Measurements from ENCODE around the gene SLC39A8.
"Not testable (repeated sequence)": the region's sequence is repeated elsewhere in the genome, so short reads cannot be mapped to it uniquely, and the experiment has no call there.

Gene SLC39A8

DNA sequence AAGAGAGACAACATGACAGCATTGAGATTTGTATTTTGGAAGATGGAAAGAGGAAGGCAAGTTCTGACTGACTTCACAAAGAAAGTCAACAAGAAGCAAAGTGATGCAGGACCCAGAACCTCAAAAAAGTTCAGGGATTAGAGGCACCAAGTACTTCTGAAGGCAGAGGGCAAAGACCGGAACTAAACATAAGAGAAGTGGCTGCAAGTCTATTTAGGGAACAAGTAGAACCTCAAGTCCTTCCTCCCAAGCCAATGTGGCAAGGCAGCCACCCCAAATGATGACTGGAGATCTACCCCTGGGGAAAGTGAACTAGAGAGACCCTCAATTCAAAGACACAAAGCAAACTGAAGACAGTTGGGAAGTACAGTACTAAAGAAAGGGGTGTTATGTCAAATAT lies 46.6 kb downstream of the SLC39A8 start:
- DNase-seq = no peak

DNA sequence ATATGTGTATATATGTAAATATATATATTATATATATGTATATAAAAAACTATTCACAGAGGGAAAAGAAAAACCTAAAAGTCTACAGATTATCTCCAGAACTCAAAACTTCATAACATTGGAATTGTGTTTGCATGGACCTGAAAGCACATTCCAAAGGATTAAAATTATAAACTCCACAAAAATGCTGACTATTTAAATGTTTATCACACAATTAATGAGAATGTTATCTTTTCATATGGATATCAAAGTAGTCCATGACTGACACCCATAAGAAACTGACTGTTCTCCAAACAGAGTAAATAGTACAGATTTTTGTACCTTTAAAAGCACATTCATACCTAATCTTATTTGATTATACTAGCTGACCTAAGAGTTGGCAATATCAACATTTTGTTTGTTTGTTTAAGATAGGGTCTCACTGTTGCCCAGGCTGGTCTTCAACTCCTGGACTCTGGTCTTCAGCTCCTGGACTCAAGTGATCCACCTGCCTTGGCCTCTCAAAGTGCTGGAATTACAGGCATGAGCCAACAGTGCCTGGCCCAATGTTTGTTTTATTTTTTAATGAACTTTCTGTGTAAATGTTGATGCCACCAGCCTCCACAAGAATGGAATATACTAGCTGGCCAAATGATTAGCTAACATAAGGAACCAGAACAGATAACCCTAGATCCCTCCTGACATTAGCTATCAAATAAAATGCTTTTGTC lies 50.0 kb downstream of the SLC39A8 start:
- no peak for DNase-seq

DNA sequence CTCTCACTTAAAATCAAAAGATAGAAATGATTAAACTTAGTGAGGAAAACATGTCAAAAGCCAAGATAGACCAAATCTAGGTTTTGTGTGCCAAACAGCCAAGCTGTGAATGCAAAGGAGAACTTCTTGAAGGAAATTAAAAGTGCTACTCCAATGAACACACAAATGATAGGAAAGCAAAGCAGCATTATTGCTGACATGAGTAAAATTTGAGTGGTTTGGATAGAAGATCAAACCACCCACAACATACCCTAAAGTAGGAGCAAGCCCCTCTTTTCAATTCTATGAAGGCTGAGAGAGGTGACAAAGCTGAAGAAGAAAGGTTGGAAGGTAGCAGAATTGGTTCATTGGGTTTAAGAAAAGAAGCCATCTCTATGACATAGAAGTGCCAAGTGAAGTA lies 56.8 kb downstream of the SLC39A8 start:
- DNase-seq = no peak

DNA sequence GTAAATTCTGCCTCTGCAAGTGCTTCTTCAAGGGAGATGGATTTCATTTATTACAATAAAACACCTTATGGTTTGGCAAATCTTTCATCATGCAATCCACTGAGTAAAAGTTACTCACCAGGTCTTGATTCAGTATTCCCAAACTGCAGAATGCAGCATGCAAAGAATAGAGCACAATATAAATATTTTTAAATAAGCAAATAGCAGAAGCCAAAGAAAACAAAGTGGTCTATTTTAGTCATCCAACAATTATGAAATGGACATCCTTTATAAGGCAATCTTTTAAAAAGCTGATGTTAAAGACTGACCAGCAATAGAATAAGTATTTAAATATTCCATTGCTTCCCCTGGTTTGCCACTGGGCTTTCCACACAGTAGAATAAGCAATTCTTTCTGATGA lies 59.5 kb downstream of the SLC39A8 start:
- DNase-seq = no peak

DNA sequence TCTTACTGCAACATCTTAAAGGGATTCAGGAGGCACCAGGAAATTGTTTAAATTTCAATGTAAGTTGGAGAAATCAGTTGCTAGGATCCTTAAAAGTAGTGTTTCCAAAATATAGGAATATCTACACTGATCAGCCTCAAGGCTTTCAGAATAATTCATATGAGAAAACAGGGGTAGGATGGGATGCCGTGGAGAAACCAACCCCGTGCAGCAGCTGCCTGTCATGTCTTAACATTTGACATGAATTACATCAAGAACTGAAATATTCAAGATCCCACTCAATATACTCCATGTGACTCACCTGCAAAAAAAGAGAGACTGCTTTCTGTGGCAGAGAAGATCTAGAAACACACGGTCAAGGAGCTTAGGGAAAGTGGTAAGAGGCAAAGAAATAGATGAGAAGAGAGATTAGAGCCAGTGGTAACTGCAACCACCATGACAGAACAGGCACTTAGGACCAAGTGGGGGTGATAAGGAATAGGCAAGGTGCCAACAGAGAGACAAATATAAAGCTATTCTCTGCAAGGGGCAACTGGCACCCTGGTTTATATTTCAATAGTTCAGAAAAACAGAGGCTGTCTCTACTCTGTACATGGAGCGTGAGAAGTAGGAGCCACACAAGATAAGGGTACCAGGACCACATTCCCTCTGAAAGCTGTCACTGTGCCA lies 64.0 kb downstream of the SLC39A8 start:
- DNase-seq = no peak

DNA sequence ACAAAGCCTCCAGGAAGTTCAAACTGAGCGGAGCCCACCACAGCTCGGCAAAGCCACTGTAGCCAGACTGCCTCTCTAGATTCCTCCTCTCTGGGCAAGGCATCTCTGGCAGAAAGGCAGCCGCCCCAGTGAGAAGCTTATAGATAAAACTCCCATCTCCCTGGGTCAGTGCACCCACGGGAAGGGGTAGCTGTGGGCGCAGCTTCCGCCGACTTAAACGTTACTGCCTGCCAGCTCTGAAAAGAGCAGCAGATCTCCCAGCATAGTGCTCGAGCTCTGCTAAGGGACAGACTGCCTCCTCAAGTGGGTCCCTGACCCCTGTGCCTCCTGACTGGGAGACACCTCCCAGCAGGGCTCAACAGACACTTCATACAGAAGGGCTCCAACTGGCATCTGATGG lies 72.0 kb downstream of the SLC39A8 start:
- DNase-seq = not testable (repeated sequence)

DNA sequence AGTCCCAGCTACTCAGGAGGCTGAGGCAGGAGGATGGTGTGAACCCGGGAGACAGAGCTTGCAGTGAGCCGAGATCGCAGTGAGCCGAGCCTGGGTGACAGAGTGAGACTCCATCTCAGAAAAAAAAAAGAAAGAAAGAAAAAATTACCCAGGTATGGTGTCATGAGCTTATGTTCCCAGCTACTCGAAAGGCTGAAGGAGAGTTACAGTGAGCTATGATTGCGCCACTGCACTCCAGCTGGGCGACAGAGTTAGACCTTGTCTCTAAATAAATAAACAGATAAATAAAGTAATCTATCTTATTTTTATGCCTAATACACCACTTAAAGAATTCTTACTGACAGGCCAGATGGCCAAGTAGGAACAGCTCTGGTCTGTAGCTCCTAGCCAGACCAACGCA lies 73.0 kb downstream of the SLC39A8 start:
- DNase-seq = no peak

GRCh38 chr4:102268355-102268754 lies 76.9 kb downstream of the SLC39A8 start:
- DNase-seq = no peak

GRCh38 chr4:102263024-102263787 lies 82.1 kb downstream of the SLC39A8 start:
- DNase-seq = peak in 1 of 2 donors; percentile 71

DNA sequence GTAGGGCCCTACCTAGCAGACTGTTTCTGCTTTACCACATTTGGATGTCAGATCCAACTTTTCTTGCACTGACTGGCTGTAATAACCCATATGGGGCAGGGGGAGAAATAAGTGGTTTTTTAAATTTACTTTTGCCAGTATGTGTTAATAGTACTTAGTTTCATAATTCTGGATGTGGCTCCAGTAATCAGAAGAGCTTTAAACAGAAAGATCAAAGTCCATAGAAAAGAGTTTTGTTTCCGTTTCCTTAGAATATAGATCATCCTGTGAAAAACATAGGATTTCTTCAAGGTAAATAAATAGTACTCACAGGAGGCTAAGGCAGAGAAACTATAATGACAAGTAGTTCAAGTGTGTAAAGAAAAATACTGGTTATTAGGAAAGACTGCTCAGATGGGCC lies 85.6 kb downstream of the SLC39A8 start:
- DNase-seq = no peak

DNA sequence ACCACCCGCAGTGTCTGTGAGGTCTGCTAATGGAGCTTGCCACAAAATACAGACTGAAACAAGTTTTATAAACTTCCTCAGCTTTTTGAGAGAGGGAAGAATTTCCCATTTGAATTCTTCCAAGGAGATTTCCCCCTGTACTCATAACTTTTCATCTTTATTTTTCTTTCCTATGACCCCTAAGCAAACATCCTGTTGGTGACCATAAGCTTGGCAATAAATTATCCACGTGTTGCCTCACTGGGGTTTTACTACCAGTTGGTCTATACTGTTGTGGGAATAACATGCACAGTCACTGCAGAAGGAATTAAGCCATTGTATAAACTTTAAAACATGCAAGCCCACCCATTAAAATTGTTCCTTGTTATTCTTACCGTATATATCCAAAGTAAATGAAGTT lies 86.2 kb downstream of the SLC39A8 start:
- DNase-seq = no peak

- no peak for DNase-seq
Measured at GRCh38 chr4:102256321-102256720, 89.0 kb downstream of the SLC39A8 start.

DNA sequence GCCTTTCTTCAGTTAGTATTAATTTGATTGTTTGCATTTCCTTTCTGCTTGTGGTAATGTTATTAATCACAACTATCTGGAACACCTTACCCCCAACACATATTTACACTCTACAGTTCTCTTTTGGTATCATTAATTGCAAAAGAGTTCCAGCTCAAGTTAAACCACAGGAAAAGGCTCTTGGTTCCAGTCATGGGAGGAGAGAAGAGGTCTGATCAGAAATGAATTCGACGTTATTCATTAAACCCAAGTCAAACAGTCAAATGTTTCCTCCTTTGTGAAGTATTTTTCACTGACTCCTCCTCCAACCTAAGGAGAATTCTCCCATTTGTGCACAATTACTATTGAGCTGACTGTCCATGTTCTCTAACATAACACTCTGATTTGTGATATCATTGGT lies 91.4 kb downstream of the SLC39A8 start:
- DNase-seq = no peak

- DNase-seq = no peak
Measured at GRCh38 chr4:102252171-102252570, 93.1 kb downstream of the SLC39A8 start.

GRCh38 chr4:102250341-102250740 lies 94.9 kb downstream of the SLC39A8 start:
- no peak for DNase-seq

GRCh38 chr4:102247041-102247440 lies 98.2 kb downstream of the SLC39A8 start:
- DNase-seq = no peak

DNA sequence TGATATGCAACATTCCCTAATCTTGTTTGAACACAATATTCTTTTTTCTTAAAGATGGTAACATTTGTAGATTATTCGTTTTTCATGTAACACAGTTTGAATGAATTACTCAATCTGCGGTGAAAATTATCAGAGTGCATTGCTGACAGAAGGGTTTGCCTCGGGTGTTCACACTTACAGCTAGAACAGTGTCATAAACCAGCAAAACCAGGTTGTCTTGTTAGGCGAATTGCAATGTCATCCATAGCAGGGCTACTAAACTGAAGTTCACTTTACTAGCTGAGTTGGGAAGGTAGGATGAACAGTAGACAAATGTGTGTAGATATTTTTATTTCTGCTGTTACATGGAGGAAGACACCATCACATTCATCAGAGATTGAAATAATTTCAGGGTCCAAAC lies 98.9 kb downstream of the SLC39A8 start:
- no peak for DNase-seq

GRCh38 chr4:102244878-102245535 lies 100.3 kb downstream of the SLC39A8 start:
- no peak for DNase-seq

GRCh38 chr4:102243296-102243695 lies 102.0 kb downstream of the SLC39A8 start:
- not testable (repeated sequence) for DNase-seq

- no peak for DNase-seq
Measured at GRCh38 chr4:102234243-102234838, 110.9 kb downstream of the SLC39A8 start.

DNA sequence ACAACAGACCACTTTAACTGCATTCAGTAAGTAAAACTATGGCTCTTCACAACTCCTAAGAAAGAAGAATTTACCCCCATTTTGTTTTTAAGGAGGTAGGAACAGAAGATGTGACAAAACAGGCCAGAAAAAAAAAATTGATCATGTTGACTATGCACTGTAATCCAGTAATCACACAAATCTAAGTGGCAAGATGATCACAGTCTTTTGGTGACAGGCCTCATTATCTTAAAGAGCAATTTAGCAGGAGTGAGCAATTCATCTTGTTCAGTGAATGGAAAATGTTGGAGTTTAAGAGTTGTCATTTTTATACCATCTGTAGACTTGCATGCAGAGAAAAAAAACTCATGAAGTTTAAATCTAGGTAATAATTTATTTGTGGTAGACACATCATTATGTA lies 115.1 kb downstream of the SLC39A8 start:
- DNase-seq = no peak

- no peak for DNase-seq
Measured at GRCh38 chr4:102227388-102227787, 117.9 kb downstream of the SLC39A8 start.

GRCh38 chr4:102223461-102223860 lies 121.8 kb downstream of the SLC39A8 start:
- DNase-seq = no peak
